Right lobe of liver (tissue), 6 donors: ENCODE measurements around the gene GMDS. TPM values are rescaled to one million over a fixed set of nuclear protein-coding genes. Genes with fewer than 3 reads are reported as not detected.
A peak's percentile ranks its signal among the peaks of the same experiment; 100 is the strongest.

Source experiments
- ATAC-seq, 4 donors: fragments of 200-7000 bp; cut with Tn5 transposase; one replicate each; pipeline ENCODE4 v1.9.1; 2020; ENCODE audit warnings: mild to moderate bottlenecking in 4 of 4, moderate library complexity in 4 of 4
- DNase-seq, 3 donors: peaks; one replicate each; pipeline ENCODE4 v3.0.0-alpha.2; 2020
- H3K27ac ChIP-seq, 3 donors: fragments of 200-600 bp; one replicate each; pipeline ENCODE4 v1.8.0; 2022
- H3K27me3 ChIP-seq, 2 donors: fragments of 200-600 bp; one replicate each; pipeline ENCODE4 v1.8.0; 2022
- H3K36me3 ChIP-seq, 4 donors: fragments of 200-600 bp; sonication (generic) in 1 of 4; one replicate each; pipeline versions ENCODE4 v1.5.1 to v1.8.0; 2017 to 2022; ENCODE audit warnings: control low read depth in 1 of 4
- H3K4me1 ChIP-seq, 4 donors: fragments of 200-600 bp; sonication (generic) in 1 of 4; one replicate each; pipeline versions ENCODE4 v1.5.1 to v1.8.0; 2017 to 2022; ENCODE audit warnings: control low read depth in 1 of 4
- H3K4me3 ChIP-seq, 3 donors: fragments of 200-600 bp; one replicate each; pipeline ENCODE4 v1.8.0; 2022
- H3K9me3 ChIP-seq, 4 donors: fragments of 200-600 bp; sonication (generic) in 1 of 4; one replicate each; pipeline versions ENCODE4 v1.5.1 to v1.8.0; 2017 to 2022; ENCODE audit warnings: control low read depth in 1 of 4
- POLR2A ChIP-seq: fragments of 450-650 bp; IDR thresholded peaks from one replicate; pipeline ENCODE4 v1.6.1; 2017; ENCODE audit warnings: antibody characterized with exemption, mild to moderate bottlenecking
- WGBS: methylation state at CpG from one replicate; pipeline ENCODE4 v1.1.6; 2018; ENCODE audit warnings: low coverage, low lambda C conversion rate; ENCODE audit not compliant: insufficient coverage; ENCODE audit errors: missing lambda C conversion rate; 5-methylcytosine and 5-hydroxymethylcytosine counted together
- intact Hi-C, 2 donors: fragments of 100-400 bp; cut with DNase I; formaldehyde crosslinking; loops; one replicate each; pipeline versions ENCODE4 v1.11.2 to v1.14.1; 2022
- total RNA-seq, 6 experiments: library from RNA; depleted of rRNA in 2 of 6; stranded (reverse); fragments of >200 nt in 2 of 6; fragmentation: NEBNext Ultra II Directional in 3 of 6; extraction: Animal tissue kit (Norgen Biotek cat#: 25700) in 3 of 6; gene quantifications; one replicate each; pipeline versions ENCODE4 v1.1.0 to v1.2.4, GENCODE V29; 2016 to 2023
- TF ChIP-seq, protein P1 (sequence below), 4 donors: fragments of 200-600 bp in 3 of 4; fragments of 450-650 bp in 1 of 4; IDR thresholded peaks; one replicate each; pipeline versions ENCODE4 v1.5.1 to v1.8.0; 2016 to 2022; ENCODE audit warnings: antibody characterized with exemption in 4 of 4, mild to moderate bottlenecking in 2 of 4
- donor health status: DM: no; HTN: yes; CAD: no.
- donor health status: DM: no; HTN: no; CAD: no.
- donor health status: DM: no; HTN: no; CAD: no.
- donor health status: DM: no; HTN: yes; CAD: no.
- donor health status: DM: no; HTN: yes; CAD: no.

Gene GMDS
- total RNA-seq, 6 experiments from 2014 or later: 15.9 to 34.4 (median 23.4) TPM

DNA sequence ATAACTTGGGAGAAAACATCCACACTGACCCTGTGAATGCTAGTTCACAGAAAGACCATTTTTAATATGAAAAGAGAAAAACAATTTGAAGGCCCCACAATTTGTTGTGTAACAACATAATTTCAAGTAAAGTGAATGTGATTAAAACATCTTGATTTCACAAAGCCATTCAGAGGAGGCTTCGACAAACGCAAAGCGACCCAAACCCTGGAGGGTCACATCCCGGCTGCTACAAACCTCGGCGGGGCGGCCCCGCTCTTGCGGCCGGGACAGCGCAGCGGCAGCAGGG is 621.7 kb downstream of the GMDS start:
- intact Hi-C loops: no loop called here
- Histone ChIP-seq H3K4me1 (peaks cover 0 to 18% (median 0%) of the 10 kb centered on the region in 4 donors), H3K27ac (no peak overlapping the region), H3K27me3 (peaks cover 0 to 40% of the 10 kb centered on the region in 2 donors), H3K9me3 (no peaks in the 10 kb centered on the region), H3K4me3 (no peak overlapping the region), H3K36me3 (no peaks in the 10 kb centered on the region)
- WGBS: 96% methylated on average over 8 of the region's 12 CpGs
- ATAC-seq (no peak), DNase-seq (no peak)
- no peak for TF ChIP-seq POLR2A
- TF ChIP-seq, protein P1, sequence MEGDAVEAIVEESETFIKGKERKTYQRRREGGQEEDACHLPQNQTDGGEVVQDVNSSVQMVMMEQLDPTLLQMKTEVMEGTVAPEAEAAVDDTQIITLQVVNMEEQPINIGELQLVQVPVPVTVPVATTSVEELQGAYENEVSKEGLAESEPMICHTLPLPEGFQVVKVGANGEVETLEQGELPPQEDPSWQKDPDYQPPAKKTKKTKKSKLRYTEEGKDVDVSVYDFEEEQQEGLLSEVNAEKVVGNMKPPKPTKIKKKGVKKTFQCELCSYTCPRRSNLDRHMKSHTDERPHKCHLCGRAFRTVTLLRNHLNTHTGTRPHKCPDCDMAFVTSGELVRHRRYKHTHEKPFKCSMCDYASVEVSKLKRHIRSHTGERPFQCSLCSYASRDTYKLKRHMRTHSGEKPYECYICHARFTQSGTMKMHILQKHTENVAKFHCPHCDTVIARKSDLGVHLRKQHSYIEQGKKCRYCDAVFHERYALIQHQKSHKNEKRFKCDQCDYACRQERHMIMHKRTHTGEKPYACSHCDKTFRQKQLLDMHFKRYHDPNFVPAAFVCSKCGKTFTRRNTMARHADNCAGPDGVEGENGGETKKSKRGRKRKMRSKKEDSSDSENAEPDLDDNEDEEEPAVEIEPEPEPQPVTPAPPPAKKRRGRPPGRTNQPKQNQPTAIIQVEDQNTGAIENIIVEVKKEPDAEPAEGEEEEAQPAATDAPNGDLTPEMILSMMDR (IDR thresholded peaks at IDR 0.05): no peak

DNA sequence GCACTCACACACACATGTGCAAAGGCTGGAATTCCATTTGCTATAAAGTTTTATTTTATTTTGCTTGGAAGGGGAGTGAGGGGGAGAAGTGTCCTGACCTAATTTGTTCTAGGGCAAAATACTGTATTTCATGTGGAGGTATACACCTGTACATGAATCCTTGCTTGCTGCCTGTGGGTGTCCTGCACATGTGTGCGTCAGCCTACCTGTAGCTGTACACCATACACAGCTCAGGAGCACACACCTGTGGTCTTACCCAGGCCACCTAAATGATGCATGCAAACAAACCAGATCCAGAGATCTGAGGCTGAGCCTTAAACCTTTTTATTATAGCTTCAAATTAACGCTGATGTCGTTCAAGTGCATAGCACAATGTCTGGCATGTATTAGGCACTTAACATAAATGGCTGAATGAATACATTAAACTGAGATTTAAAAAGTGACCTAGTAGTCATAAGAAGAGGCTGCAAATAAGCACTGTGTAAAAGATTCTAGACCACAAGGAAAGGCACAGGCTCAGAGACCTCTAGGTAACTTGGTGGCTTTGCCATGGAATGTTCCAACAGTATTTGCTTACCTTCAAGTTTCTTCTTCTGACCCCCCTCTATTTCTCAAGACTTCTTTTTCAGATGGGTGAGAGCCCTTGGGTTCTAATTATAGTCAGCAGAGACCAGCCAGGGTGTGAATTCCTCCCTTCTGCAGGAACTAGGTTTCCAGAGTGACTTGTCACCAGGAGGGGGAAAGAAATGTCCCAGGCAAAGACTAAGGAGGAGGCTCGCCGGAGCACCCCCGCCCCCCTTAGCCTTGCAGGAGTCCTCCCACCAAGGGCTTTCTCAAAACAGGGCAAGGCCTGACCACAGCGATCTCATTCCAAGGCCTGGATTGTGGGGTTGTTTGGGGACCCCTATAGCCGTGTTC is 622.3 kb downstream of the GMDS start:
- no peak for ATAC-seq
- Histone ChIP-seq H3K4me3 (no peak overlapping the region), H3K27me3 (peaks cover 0 to 40% of the 10 kb centered on the region in 2 donors), H3K36me3 (no peaks in the 10 kb centered on the region), H3K27ac (no peak overlapping the region), H3K9me3 (no peaks in the 10 kb centered on the region), H3K4me1 (peaks cover 0 to 18% (median 0%) of the 10 kb centered on the region in 4 donors)
- TF ChIP-seq, protein P1 (IDR thresholded peaks at IDR 0.05): no peak
- no peak for TF ChIP-seq POLR2A
- intact Hi-C loops: no loop called here
- 83% methylated on average over 4 of the region's 8 CpGs for WGBS
- DNase-seq: peak in 2 of 3 donors; percentile 24 to 37

DNA sequence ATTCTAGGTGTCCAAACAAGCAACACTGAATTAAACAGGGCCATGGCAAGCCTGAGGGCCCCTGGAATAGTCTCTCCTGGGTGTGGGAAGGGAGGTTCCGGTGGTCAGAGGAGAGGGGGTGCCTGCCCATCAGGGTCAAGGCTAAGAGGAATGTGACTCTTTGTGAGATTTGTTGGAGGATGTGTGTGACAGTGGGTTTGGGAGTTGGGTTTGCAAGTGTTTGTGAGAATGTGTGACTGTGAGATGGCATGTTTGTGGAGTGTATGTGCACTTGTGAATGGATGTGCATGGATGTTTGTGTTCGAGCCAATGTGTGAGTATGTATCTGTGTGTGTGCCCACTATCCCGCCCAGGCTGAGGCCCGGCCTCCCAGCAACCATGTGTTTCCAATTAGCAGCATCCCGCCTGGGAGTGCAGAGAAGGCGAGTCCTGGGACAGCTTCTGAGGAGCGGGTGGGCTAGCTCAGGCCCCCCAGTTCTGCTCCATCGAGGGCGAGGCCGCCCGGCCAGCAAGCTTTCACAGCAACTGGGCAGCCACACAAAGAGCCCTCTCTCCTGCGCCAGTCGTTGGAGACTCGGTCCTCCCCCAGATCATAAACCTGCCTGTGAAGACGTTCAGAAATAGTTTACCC is 623.1 kb downstream of the GMDS start:
- DNase-seq: peak in 2 of 3 donors; percentile 35 to 36
- intact Hi-C loops: no loop called here
- no peaks in the 10 kb centered on the region for H3K36me3 ChIP-seq
- H3K4me3 ChIP-seq: no peak overlapping the region
- H3K27me3 ChIP-seq: peaks cover 0 to 40% of the 10 kb centered on the region in 2 donors
- WGBS: 97% methylated on average over 7 of the region's 15 CpGs
- no peak for ATAC-seq
- peaks cover 0 to 18% (median 0%) of the 10 kb centered on the region in 4 donors for H3K4me1 ChIP-seq
- TF ChIP-seq, protein P1 (IDR thresholded peaks at IDR 0.05): no peak
- no peak for TF ChIP-seq POLR2A
- no peaks in the 10 kb centered on the region for H3K9me3 ChIP-seq
- no peak overlapping the region for H3K27ac ChIP-seq

DNA sequence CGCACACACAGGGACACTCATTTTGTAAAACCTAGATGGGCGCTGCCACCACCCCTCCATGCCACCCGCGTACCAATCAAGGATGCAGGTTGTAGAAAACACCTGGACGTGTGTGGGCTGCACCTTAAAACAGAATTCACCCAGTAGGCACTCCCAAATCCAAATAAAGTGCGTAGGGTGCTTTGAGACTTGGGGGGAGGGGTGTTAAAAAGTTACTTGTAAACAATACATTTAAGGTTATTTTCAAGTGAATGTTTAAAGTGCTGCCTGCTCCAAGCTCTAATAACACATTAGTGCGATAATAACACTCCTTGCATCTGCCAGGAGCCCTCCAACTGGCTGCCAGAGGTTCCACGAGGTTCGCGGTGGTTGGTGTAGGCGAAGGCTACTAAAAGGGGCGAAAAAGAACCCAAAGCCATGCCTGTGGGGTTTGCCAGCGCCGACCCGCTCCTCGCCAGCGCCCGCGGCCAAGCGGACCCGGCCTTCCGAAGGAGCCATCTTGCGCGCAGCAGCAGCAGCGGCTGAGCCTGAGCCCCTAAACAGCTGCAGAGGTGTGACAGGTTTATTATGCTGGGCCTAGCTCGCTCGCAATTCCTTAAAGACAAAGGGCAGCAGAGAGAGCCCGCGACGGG is 624.2 kb downstream of the GMDS start:
- Histone ChIP-seq H3K27ac (no peak overlapping the region), H3K4me1 (peaks cover 0 to 18% (median 0%) of the 10 kb centered on the region in 4 donors), H3K27me3 (peaks cover 0 to 36% of the 10 kb centered on the region in 2 donors), H3K9me3 (no peaks in the 10 kb centered on the region), H3K36me3 (no peaks in the 10 kb centered on the region), H3K4me3 (no peak overlapping the region)
- intact Hi-C loops: no loop called here
- 86% methylated on average over 10 of the region's 30 CpGs for WGBS
- ATAC-seq (no peak), DNase-seq (peak in 2 of 3 donors; percentile 22 to 24)
- TF ChIP-seq POLR2A: no peak
- TF ChIP-seq, protein P1 (IDR thresholded peaks at IDR 0.05): no peak
